ENCODE results near the gene NPLOC4. TPM values are rescaled to one million over a fixed set of nuclear protein-coding genes. Genes with fewer than 3 reads are reported as not detected.

Gene NPLOC4
- polyA plus RNA-seq, 1 of the 3 experiments (the other 2 are of a cell fraction) = 88.6 TPM

GRCh38 chr17:81644976-81645952, 8.4 kb upstream of the NPLOC4 start:
- Histone ChIP-seq H3K4me3 (ENCODE audit: low read depth in 2 of 2, low read length in 1 of 2) (no peak overlapping the region), H3K9me3 (peaks cover 3% of the 10 kb centered on the region; the same call in 1 of the 2 replicates), H3F3A (replicated peaks; ENCODE audit: insufficient read depth) (peaks cover 3% of the 10 kb centered on the region), H3K9me2 (no peaks in the 10 kb centered on the region), H3K9ac (no peak overlapping the region), H2AFZ (ENCODE audit: low read depth) (no peak overlapping the region), H3K79me2 (ENCODE audit: insufficient read depth) (no peaks in the 10 kb centered on the region), H4K20me1 (ENCODE audit: insufficient read depth) (no peaks in the 10 kb centered on the region), H3K4me1 (ENCODE audit: control insufficient read depth in 1 of 2, insufficient read depth in 2 of 2, low read depth in 1 of 2, low read length in 1 of 2) (peaks cover 0 to 5% of the 10 kb centered on the region in 2 experiments; a peak in 3 of 4 replicates), H3K27me3 (ENCODE audit: insufficient read depth) (no peaks in the 10 kb centered on the region; the same call in 1 of the 2 replicates), H3K27ac (ENCODE audit: low read depth in 2 of 2, low read length in 1 of 2) (no peak overlapping the region), H3K4me2 (no peak overlapping the region), H3K36me3 (replicated peaks in 1 of 2; ENCODE audit: control insufficient read depth in 1 of 2, insufficient read depth in 2 of 2, low read length in 1 of 2) (no peaks in the 10 kb centered on the region)
- 90% methylated on average over 21 of the region's 29 CpGs for WGBS (ENCODE audit: low lambda C conversion rate)
- ChIA-PET CTCF (no interaction called here), POLR2A (interaction anchor here (0.6 kb wide), 1 partner anchor 66 kb away, joined by 4 read pairs; no protein-coding TSS in a partner anchor)
- no peak for DNase-seq
- TF ChIP-seq MXI1 (IDR thresholded peaks at IDR 0.05; ENCODE audit: low read depth, low read length) = no peak
- no peak for TF ChIP-seq RXRA (IDR thresholded peaks at IDR 0.05; ENCODE audit: borderline replicate concordance, low read depth)
- TF ChIP-seq ELF1 (IDR thresholded peaks at IDR 0.05) = no peak
- no peak for TF ChIP-seq TEAD4 (IDR thresholded peaks at IDR 0.05; ENCODE audit: borderline replicate concordance, insufficient read depth)
- TF ChIP-seq RCOR1 (IDR thresholded peaks at IDR 0.05; ENCODE audit: low read length) = no peak

GRCh38 chr17:81644496-81644895, 7.6 kb upstream of the NPLOC4 start:
- Histone ChIP-seq H3K4me2 (no peak overlapping the region), H3K9ac (no peak overlapping the region), H3K36me3 (replicated peaks in 1 of 2; ENCODE audit: control insufficient read depth in 1 of 2, insufficient read depth in 2 of 2, low read length in 1 of 2) (no peaks in the 10 kb centered on the region), H3K9me2 (no peaks in the 10 kb centered on the region), H3K4me1 (ENCODE audit: control insufficient read depth in 1 of 2, insufficient read depth in 2 of 2, low read depth in 1 of 2, low read length in 1 of 2) (peaks cover 0 to 5% of the 10 kb centered on the region in 2 experiments; a peak in 3 of 4 replicates), H3K79me2 (ENCODE audit: insufficient read depth) (no peaks in the 10 kb centered on the region), H3K27ac (ENCODE audit: low read depth in 2 of 2, low read length in 1 of 2) (no peak overlapping the region), H3F3A (replicated peaks; ENCODE audit: insufficient read depth) (peaks cover 3% of the 10 kb centered on the region), H4K20me1 (ENCODE audit: insufficient read depth) (no peaks in the 10 kb centered on the region), H3K4me3 (ENCODE audit: low read depth in 2 of 2, low read length in 1 of 2) (no peak overlapping the region), H3K9me3 (peaks cover 3% of the 10 kb centered on the region; the same call in 1 of the 2 replicates), H3K27me3 (ENCODE audit: insufficient read depth) (no peaks in the 10 kb centered on the region; the same call in 1 of the 2 replicates), H2AFZ (ENCODE audit: low read depth) (no peak overlapping the region)
- 88% methylated on average over 13 of the region's 15 CpGs for WGBS (ENCODE audit: low lambda C conversion rate)
- DNase-seq = no peak
- CTCF ChIA-PET = no interaction called here
- POLR2A ChIA-PET = no interaction called here
- TF ChIP-seq RXRA (IDR thresholded peaks at IDR 0.05; ENCODE audit: borderline replicate concordance, low read depth) (no peak), TCF12 (IDR thresholded peaks at IDR 0.05) (no peak), FOSL2 (IDR thresholded peaks at IDR 0.05; ENCODE audit: borderline replicate concordance, low read depth) (no peak), PBX3 (IDR thresholded peaks at IDR 0.05) (no peak), GABPA (IDR thresholded peaks at IDR 0.05; ENCODE audit: low read depth) (no peak), USF2 (IDR thresholded peaks at IDR 0.05; ENCODE audit: borderline replicate concordance, low read depth, low read length) (no peak), ZBTB33 (IDR thresholded peaks at IDR 0.05; ENCODE audit: borderline replicate concordance, low read depth) (no peak), IRF3 (IDR thresholded peaks at IDR 0.05; ENCODE audit: low read depth, low read length) (no peak), EZH2phosphoT487 (IDR thresholded peaks at IDR 0.05; ENCODE audit: borderline replicate concordance, low read depth) (no peak), GATA2 (CRISPR knock-in tag; IDR thresholded peaks at IDR 0.05) (no peak), NRF1 (IDR thresholded peaks at IDR 0.05; ENCODE audit: low read depth, low read length) (no peak), TAF1 (IDR thresholded peaks at IDR 0.05; ENCODE audit: borderline replicate concordance, low read depth, low read length) (no peak), JUND (IDR thresholded peaks at IDR 0.05) (no peak), ELF1 (IDR thresholded peaks at IDR 0.05) (no peak)

Data from SK-N-SH (cell line).